Urinary bladder (tissue), 4 donors: ENCODE data around the gene MACROD2. TPM values are rescaled to one million over a fixed set of nuclear protein-coding genes. Genes with fewer than 3 reads are reported as not detected.

Experiments
- DNase-seq: peaks from one replicate; pipeline ENCODE4 v3.0.0-alpha.2; 2015; ENCODE audit errors: extremely low spot score
- H3K27ac ChIP-seq: one replicate; pipeline ENCODE4 v1.5.1; 2013; ENCODE audit warnings: low read depth, mild to moderate bottlenecking, moderate library complexity
- H3K36me3 ChIP-seq: one replicate; pipeline ENCODE4 v1.6.1; 2013; ENCODE audit warnings: mild to moderate bottlenecking, moderate library complexity; ENCODE audit not compliant: insufficient read depth
- H3K4me1 ChIP-seq: one replicate; pipeline ENCODE4 v1.6.1; 2013; ENCODE audit warnings: mild to moderate bottlenecking, moderate library complexity; ENCODE audit not compliant: insufficient read depth
- H3K4me3 ChIP-seq: one replicate; pipeline ENCODE4 v1.5.1; 2013; ENCODE audit warnings: low read depth, low read length
- WGBS: extraction: QIAGEN DNeasy Blood & Tissue Kit; methylation state at CpG from one replicate; pipeline ENCODE4 v1.1.7; 2013; 5-methylcytosine and 5-hydroxymethylcytosine counted together
- polyA plus RNA-seq: library from polyadenylated mRNA; stranded (reverse); fragments of 200-250 nt; gene quantifications from one replicate; pipeline ENCODE4 v1.2.3, GENCODE V29; 2013
- total RNA-seq: library from RNA; depleted of rRNA; stranded (reverse); fragments of >200 nt; gene quantifications from one replicate; pipeline ENCODE4 v1.2.3, GENCODE V29; 2014
- donor health status: healthy with polysubstance abuse.
- donor health status: healthy.

MACROD2 gene
- total and polyA plus RNA-seq, 2 donors, result 3.0 to 28.2 TPM

DNA sequence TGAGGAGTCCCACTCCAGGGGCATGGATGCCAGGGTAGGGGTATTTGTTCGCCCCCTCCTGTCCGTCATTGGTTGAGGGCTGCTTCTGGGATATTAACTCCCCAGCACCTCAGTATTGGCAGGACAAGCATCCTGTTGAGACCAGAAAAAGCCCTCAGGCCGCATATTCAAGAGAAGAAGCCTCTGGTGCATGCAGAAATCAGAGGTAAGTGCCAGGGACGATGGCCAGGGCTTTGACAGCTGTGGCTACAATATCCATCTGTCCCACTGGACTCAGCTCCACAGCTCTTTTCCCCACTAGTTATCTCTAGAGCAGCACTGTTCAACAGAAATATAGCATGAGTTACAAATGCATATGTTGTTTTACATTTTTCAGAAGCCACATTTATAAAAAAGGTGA, 1926.6 kb downstream of the MACROD2 start:
- no peak for DNase-seq
- H3K36me3 ChIP-seq, result no peaks in the 10 kb centered on the region
- H3K4me3 ChIP-seq, result no peak overlapping the region
- no peak overlapping the region for H3K27ac ChIP-seq
- no peaks in the 10 kb centered on the region for H3K4me1 ChIP-seq
- 66% methylated on average over 4 of the region's 4 CpGs for WGBS

DNA sequence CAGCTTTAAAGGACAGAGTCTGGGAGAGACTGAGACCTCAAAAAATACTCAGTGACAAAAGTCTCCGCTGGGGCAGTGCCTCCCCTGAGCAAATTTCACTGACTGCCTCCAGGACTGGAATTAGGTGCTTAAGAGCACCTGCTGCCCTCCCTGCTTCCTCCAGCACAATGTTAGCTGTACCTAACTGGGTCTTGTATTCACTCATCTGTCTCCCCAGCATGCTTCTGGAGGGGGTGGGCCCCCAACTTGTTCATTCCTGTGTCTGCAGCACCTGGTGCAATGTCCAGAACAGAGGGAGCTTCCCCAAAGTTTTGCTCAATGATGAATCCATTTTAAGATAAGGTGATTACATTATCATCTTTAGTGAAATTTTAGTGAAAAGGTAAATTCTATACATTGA, 1927.2 kb downstream of the MACROD2 start:
- no peak overlapping the region for H3K27ac ChIP-seq
- 100% methylated on average over 1 of the region's 1 CpG for WGBS
- no peaks in the 10 kb centered on the region for H3K36me3 ChIP-seq
- H3K4me1 ChIP-seq, result no peaks in the 10 kb centered on the region
- no peak for DNase-seq
- no peak overlapping the region for H3K4me3 ChIP-seq

DNA sequence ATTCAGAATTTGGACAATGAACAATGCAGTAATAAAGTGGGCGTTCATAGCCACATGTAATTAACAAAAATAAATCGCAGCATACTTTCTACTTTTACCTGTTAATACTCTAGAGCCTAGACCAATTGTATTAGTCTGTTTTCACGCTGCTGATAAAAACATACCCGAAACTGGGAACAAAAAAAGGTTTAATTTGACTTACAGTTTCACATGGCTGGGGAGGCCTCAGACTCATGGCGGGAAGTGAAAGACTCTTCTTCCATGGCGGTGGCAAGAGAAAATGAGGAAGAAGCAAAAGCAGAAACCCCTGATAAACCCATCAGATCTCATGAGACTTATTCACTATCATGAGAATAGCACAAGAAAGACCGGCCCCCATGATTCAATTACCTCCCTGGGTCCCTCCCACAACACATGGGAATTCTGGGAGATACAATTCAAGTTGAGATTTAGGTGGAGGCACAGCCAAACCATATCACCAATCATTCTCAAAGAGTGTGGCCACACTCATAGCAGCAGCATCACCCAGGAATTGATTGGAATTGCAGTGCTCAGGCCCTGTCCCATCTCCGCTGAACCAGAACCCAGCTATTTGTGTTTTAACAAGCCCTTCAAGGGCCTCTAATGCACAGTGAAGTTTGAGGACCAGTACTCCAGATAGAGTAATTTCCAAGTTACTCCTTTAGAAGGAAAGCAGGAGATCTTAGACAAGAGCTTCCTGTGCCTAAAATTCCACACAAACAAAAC, 1927.9 kb downstream of the MACROD2 start:
- no peaks in the 10 kb centered on the region for H3K4me1 ChIP-seq
- 94% methylated on average over 8 of the region's 8 CpGs for WGBS
- no peak overlapping the region for H3K4me3 ChIP-seq
- no peaks in the 10 kb centered on the region for H3K36me3 ChIP-seq
- DNase-seq, result no peak
- no peak overlapping the region for H3K27ac ChIP-seq

DNA sequence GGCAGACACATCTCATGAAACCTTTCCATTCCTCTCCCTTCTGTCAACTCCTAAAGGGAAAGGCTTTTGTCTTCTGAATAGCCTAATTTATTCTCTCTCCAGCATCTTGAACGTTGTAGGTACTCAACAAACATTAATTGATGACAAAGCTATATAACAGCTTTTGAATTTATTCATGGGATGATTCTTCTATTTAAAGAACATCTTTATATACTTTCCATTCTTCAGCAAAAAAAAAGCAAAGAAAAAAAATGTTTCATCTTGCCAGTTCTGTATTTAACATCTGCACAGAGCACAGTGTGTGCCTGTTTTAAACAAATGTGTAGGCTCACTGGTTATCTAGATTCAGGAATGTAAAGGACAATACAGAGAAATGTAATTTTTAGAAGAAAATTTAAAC, 1929.2 kb downstream of the MACROD2 start:
- no peak for DNase-seq
- no peak overlapping the region for H3K4me3 ChIP-seq
- no peaks in the 10 kb centered on the region for H3K4me1 ChIP-seq
- WGBS, result 80% methylated on average over 1 of the region's 1 CpG
- no peak overlapping the region for H3K27ac ChIP-seq
- H3K36me3 ChIP-seq, result no peaks in the 10 kb centered on the region

DNA sequence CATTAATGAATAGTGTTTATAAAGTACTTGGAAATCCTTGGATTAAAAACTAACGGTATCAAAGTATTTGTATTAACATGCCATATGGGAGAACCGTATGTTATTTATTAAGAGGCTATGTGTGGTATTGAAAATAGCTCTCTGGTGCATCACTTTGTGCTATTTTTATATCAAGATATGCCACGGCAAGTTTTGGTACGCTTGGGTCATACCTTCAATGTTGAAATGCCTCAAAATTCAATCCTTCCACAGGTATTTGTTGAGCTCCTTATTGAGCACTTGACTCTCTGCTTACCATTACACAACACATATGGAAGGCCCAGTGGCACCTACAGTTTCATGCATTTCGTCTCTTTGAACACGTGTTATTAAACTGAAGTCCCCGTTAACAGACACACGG, 1930.1 kb downstream of the MACROD2 start:
- no peak overlapping the region for H3K27ac ChIP-seq
- DNase-seq, result no peak
- no peaks in the 10 kb centered on the region for H3K4me1 ChIP-seq
- H3K36me3 ChIP-seq, result no peaks in the 10 kb centered on the region
- WGBS, result 87% methylated on average over 8 of the region's 8 CpGs
- no peak overlapping the region for H3K4me3 ChIP-seq

DNA sequence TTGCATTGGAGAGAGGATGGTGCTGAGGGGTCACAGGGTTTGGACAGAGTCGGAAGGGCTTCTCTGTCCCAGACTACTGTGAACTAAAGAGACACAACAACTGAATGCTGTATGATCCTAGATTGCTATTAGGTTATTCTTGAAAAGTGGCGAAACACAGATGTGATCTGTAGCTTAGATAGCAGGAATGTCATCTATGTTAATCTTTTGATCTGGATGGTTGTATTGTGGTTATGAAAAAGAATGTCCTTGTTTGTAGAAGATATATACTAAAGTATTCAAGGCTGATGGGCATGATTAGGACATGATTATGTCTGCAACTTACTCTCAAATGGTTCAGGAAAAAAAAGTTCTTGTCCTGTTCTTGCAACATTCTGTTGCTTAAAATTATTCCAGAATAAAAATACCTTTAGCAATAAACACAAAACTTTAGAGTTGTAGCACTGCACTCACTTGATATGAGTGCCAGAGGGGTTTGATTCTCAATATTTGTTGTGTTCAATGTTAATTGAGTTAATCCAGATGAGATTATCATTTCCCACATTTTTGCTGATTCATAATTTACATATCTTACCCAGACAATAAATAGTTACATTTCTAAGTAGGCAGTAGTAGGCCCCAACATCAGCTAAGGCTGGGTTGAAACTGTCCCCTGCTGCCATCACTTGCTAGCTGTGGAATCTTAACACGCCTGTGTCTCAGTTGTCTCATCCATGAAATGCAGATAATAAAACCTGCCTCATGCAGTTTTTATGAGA, 1932.8 kb downstream of the MACROD2 start:
- Histone ChIP-seq H3K27ac (no peak overlapping the region), H3K4me3 (no peak overlapping the region), H3K36me3 (no peaks in the 10 kb centered on the region), H3K4me1 (no peaks in the 10 kb centered on the region)
- no peak for DNase-seq
- 74% methylated on average over 3 of the region's 3 CpGs for WGBS

DNA sequence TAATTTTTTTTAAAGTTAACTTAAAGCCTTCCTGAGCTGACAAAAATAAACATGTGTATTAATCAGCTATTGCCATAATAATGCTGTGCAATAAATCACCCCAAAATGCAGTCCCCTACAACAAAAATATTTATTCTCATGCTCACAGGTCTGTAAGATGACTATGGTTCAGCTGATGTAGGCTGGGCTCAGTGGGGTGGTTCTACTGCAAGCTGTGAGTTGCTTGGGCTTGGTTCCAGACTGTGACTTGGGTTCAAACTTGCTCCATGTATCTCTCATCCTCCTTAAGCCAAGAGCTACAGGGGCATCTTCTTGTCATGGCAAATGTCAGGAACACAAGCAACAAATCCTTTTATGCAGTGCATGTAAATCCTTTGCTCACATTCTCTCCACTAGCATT, 1933.6 kb downstream of the MACROD2 start:
- H3K4me1 ChIP-seq, result no peaks in the 10 kb centered on the region

DNA sequence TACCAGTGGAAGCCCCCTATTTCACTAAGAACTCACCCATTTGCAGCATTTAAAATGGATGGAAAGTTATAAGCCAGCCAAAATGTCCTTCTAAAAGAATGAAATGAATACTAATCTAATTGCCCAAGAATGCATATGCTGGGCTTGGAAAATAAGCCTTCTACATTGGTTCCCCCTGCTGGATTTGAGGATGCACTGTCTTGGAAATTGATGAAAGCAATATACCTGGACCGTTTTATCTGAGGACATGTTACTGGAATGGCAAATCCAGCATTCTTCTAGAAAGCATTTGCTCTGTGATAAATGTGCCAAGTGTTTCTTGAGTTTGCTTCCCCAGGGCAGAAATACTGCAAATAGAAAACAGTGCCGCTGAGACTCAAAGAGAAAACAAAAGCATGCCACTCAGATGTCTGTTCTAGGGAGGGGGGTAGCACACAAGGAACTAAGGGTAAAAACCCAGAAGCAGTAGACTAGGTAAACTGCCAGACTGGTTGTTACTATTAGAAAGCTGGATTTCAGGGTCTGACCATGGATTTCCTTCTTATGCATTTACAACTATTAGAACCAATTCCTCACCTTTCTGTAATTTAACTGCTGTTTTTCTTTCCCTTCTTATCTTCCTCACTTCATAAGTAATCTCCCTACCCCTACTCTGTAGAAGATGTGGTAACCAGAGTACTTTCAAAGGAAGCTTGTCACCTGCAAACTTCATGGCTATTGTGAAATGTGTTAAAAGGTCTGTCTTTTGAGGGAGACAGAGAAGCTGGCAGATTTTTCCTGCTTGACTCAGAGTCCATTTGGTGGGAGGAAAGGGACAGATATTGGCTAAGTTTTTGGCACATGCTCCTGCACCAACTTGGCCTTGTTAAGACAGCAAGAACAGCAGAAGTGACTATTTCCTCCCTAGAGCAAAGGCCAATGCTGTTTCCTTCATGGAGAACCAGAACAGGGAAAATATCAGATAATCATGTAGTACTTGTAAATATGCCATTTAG, 1935.3 kb downstream of the MACROD2 start:
- no peak overlapping the region for H3K27ac ChIP-seq
- DNase-seq, result peak; percentile 21
- WGBS, result 12% methylated on average over 2 of the region's 2 CpGs
- no peak overlapping the region for H3K4me3 ChIP-seq
- H3K4me1 ChIP-seq, result no peaks in the 10 kb centered on the region
- H3K36me3 ChIP-seq, result no peaks in the 10 kb centered on the region

More for the DNA sequence above, 1933.6 kb downstream of the MACROD2 start:
- Histone ChIP-seq H3K36me3 (no peaks in the 10 kb centered on the region), H3K4me3 (no peak overlapping the region), H3K27ac (no peak overlapping the region)
- no peak for DNase-seq

DNA sequence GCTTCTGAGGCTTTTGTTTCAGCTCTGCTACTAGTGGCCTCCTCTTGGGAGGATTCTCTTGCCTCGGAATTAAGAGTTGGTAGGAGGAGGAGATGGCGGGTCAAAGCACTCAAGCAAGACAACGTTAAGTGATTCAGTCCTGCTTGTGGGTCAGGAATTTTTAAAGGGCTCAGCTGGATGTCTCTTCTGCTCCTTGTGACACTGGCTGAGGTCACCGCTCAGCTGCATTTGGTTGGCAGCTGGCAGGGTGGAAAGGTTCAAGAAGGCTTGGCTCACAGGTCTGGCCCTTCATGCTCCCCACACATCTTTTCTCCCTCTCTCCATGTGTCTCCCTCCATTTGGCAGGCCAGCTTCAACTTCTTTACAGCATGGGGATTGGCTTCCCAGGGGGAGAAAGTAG, 1936.6 kb downstream of the MACROD2 start:
- H3K27ac ChIP-seq, result no peak overlapping the region
- no peaks in the 10 kb centered on the region for H3K36me3 ChIP-seq
- H3K4me3 ChIP-seq, result no peak overlapping the region
- 96% methylated on average over 4 of the region's 4 CpGs for WGBS
- no peaks in the 10 kb centered on the region for H3K4me1 ChIP-seq
- no peak for DNase-seq

DNA sequence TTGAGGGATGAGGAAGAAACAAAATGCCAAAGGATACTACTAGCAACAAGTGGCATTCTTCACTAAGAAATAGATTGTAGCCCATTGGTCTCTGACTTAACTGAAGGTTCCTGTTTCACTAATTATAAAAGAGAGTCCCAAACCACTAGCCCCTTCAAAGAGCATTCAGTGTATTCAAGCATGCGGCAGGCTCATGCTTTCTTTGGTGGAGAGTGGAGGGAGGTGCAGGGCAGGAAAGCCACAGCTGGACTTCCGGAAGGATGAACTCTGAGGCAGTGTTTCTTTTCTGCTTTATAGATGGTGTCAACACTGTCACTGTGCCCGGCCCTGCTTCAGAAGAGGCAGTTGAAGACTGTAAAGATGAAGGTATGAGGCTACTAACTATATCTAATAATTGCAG, 1941.9 kb downstream of the MACROD2 start:
- WGBS, result 64% methylated on average over 3 of the region's 3 CpGs
- no peaks in the 10 kb centered on the region for H3K4me1 ChIP-seq
- H3K36me3 ChIP-seq, result no peaks in the 10 kb centered on the region
- DNase-seq, result no peak
- no peak overlapping the region for H3K4me3 ChIP-seq
- no peak overlapping the region for H3K27ac ChIP-seq

DNA sequence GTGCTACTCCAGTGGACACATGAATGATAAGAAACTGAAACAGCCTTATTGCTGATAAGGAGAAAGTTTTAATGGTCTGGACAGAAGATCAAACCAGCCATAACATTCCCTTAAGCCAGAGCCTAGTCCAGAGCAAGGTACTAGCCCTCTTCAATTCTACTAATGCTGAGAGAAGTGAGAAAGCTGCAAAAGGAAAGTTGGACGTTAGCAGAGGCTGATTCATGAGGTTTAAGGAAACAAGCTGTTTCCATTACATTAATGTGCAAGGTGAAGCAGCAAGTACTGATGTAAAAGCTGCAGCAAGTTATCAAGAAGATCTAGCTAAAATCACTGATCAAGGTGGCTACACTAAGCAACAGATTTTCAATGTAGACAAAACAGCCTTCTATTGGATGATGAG, 1943.5 kb downstream of the MACROD2 start:
- DNase-seq, result no peak
- Histone ChIP-seq H3K4me3 (no peak overlapping the region), H3K4me1 (no peaks in the 10 kb centered on the region), H3K27ac (no peak overlapping the region), H3K36me3 (no peaks in the 10 kb centered on the region)
- WGBS, result 83% methylated on average over 1 of the region's 1 CpG

DNA sequence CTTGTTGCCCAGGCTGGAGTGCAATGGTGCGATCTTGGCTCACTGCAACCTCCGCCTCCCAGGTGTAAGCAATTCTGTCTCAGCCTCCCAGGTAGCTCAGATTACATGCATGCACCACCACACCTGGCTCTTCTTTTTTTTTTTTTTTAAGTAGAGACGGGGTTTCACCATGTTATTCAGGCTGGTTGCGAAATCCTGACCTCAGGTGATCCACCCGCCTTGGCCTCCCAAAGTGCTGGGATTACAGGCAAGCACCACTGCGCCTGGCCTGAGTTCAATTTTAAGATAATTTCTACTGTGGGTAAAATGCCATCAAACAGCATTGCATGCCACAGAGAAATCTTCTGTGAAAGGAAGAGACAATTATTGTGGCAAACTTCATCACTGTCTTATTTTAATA, 1944.8 kb downstream of the MACROD2 start:
- H3K4me1 ChIP-seq, result no peaks in the 10 kb centered on the region
- WGBS, result 97% methylated on average over 6 of the region's 6 CpGs
- no peak overlapping the region for H3K4me3 ChIP-seq
- no peak for DNase-seq
- H3K36me3 ChIP-seq, result no peaks in the 10 kb centered on the region
- H3K27ac ChIP-seq, result no peak overlapping the region

DNA sequence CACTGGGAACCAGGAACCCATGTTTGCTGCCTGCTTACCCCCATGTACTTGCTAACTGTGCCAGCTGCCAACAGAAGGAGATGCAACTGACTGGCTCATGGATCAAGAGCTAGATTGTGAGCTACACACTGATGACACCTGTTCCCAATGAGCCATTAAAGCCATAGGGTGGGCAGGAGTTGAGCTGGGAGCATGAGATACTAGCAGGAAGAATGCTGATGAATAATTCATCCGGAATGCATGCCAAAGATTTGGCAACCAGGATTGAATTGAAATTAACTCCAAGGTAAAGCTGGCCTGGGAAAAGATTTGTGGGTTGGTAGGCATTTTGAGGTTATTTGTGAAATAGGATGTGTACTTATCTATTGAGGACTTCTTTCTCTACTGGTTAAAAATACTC, 1946.8 kb downstream of the MACROD2 start:
- WGBS, result 0% methylated on average over 1 of the region's 1 CpG
- no peaks in the 10 kb centered on the region for H3K36me3 ChIP-seq
- no peak for DNase-seq
- no peak overlapping the region for H3K27ac ChIP-seq
- no peaks in the 10 kb centered on the region for H3K4me1 ChIP-seq
- H3K4me3 ChIP-seq, result no peak overlapping the region
